NCI-H1694 (cell line): ENCODE results near the gene STIM2.
A peak's percentile ranks its signal among the peaks of the same experiment; 100 is the strongest.

Experiments used
- DNase-seq: peaks from one replicate; lab custom pipeline; 2025; lab: John Stamatoyannopoulos, UW

The STIM2 gene

DNA sequence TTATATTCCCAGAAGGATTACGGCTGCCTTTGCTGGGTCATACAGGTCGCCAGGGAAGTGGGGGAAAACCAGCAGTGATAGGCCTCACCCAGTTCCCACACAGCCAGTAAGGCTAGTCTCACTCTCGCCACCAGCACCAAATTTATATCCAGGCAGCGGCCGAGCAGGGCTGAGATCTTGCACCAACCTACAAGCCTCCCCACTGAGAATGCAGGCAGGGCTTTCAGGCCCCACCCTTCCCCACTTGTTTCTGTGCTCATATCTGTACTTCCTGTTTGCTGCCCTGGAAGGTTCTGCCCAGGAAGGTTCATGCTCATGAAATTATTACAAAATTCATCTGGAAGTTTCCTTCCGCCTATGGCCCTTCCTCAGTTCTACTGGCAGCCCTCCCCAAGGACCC is 179.7 kb downstream of the STIM2 start:
- no peak for DNase-seq

DNA sequence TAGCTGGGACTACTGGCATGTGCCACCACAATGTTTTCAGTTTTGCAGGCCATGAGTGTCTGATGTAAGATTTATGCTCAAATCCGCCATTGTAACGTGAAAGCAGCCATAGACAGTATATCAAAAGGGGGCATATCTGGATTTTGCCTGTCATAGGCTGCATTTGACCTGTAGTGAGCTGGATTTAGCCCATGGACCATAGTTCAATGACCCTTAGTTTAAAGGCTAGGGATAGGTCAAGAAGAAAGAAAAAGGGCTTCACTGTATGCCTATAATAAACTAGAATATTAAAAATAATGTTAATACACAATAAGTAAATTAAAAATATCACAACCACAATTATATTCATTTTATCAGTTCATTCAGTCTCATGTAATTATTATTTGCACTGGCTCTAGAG is 181.8 kb downstream of the STIM2 start:
- DNase-seq: no peak

DNA sequence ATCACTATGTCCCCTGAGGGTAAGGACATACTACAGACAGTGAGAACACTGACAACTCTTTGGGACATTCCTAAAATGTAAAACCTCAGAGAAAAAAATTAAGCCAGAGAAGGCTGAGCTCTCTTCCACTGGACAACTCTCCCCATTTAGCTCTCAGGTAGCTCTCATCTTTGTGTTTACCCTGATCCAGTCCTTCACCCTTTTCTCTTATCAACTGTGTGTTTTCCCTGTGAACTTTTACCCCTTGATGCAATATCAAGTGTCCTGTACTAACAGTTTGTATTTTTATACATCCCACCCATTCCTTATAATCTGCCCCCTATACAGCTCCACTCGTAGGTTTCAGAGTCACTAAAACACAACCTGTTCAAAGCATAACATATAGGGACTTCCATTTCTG is 182.6 kb downstream of the STIM2 start:
- DNase-seq: no peak

GRCh38 chr4:27046851-27047250 is 186.2 kb downstream of the STIM2 start:
- DNase-seq: no peak

- DNase-seq: peak; percentile 46
Measured at GRCh38 chr4:27048429-27049238, 188.0 kb downstream of the STIM2 start.

DNA sequence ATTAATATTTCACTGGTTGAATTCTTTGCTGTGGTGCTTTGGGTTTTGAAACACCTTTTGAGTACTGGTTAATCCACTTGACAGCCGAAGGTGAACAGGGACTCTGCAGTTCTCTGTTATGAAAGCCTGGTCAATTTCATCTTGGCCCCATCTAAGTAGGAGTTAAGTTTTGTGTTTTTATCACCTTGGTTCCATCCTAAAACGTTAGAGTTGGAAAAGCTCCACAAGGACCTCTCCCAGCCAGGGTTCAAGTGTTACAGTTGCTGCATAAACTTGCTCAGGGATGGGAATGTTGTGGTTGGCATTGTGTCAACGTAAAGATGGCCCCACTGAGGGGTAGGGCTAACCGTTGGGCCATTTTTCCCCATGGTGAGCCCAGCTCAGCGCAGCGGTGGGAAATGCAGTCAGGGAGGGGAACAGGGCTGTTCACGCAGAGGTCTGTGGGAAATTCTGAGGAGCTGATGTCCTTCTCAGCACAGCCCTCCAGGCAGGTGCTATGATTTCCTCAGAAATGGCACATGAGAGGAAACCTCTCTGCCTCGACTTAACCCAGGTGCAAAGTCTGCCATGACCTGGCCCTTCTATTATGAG is 188.7 kb downstream of the STIM2 start:
- no peak for DNase-seq

DNA sequence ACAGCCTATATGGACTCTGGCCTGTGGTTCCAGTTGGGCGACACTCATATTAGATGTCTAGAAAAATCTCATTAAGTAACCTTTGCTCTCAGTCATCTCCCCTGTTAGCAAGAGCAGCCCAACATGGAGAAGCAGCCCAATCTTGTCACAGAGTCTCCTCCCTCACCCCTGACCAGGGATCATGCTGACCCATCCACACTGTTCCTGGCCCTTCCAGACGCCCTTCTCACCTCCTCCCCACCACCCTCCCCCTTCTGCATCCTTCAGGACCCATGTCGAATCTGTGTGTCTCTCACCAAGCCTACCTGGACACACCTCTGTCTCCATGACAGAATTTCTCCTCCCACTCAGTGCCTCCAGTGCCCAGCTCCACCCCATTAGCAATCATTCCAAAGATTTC is 190.1 kb downstream of the STIM2 start:
- DNase-seq: no peak

- no peak for DNase-seq
Measured at GRCh38 chr4:27055221-27055760, 194.7 kb downstream of the STIM2 start.

DNA sequence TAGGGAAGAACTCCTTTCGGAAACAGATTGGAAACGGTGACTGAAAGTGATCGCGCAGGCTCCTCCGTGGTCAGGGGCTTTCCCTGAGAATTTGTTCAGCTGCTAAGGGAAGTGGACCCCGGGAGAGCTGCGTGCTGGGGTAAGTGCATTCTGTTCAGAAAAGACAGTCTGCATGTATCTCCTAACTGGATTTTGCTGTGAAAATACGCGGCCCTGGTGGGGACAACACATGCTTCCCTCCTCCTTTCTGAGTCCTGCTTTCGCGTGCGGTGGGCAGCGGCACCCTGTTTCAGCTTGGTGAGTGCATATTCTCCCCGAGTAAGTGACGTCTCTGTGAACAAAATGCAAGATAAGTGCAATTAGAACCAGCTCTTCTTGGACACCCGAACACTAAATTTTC is 195.6 kb downstream of the STIM2 start:
- DNase-seq: no peak

- no peak for DNase-seq
Measured at GRCh38 chr4:27057053-27057452, 196.4 kb downstream of the STIM2 start.

GRCh38 chr4:27057662-27058061 is 197.0 kb downstream of the STIM2 start:
- DNase-seq: no peak

DNA sequence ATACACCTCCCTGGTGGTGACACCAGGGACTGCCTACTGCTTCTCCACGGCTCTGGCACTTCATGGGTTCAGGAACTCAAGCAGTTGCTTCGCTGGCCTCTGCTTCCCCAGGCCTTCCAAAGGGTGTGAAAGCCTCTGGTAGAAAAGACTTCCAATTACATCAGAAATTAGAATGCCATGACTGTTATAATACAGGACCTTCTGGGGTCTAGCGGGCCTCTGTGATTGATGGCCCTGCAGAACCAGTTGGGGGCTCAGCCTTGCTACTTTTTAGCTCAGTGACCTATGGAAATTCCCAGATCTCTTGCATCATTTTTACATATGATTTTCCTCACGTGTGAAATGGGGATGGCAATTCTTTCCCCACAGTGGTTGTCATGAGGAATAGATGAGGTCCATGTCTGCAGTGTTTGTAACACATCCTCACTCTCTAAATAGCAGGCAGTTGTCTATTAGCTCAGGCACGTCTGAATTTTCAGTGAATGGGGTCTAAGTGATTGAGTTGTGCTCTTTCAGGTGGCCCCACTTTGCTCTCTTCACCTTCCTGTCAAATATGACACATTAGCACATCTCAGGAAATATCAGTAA is 198.3 kb downstream of the STIM2 start:
- no peak for DNase-seq

DNA sequence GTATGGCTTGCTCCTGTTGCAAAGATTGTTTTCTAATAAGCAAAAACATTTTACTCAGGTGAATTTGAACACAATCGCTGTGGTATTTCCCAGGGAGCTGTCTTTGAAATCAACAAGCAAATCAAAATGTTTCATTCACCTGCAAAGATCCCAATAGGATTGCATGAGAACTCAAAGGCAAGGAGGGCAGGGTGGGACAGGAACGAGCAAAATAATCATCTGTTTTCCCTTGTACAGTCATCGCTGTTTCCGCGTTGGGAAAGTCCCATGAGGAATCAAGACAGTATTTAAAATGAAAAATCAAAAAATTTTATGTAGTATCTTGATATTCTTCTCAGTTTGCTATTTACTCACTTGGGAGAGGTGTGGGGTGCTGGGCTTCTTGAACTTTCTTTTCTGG is 198.8 kb downstream of the STIM2 start:
- DNase-seq: no peak

- no peak for DNase-seq
Measured at GRCh38 chr4:27062256-27062655, 201.6 kb downstream of the STIM2 start.

GRCh38 chr4:27066591-27066990 is 205.9 kb downstream of the STIM2 start:
- DNase-seq: no peak

- DNase-seq: no peak
Measured at GRCh38 chr4:27068151-27068867, 207.7 kb downstream of the STIM2 start.
